ENCODE data around the gene OSTM1. TPM values are rescaled to one million over a fixed set of nuclear protein-coding genes. Genes with fewer than 3 reads are reported as not detected.

The OSTM1 gene
- total and polyA plus RNA-seq, 2 of the 13 experiments (the other 11 are each of a cell fraction or from before 2014, with no cell fraction given): 8.7 to 20.5 TPM

DNA sequence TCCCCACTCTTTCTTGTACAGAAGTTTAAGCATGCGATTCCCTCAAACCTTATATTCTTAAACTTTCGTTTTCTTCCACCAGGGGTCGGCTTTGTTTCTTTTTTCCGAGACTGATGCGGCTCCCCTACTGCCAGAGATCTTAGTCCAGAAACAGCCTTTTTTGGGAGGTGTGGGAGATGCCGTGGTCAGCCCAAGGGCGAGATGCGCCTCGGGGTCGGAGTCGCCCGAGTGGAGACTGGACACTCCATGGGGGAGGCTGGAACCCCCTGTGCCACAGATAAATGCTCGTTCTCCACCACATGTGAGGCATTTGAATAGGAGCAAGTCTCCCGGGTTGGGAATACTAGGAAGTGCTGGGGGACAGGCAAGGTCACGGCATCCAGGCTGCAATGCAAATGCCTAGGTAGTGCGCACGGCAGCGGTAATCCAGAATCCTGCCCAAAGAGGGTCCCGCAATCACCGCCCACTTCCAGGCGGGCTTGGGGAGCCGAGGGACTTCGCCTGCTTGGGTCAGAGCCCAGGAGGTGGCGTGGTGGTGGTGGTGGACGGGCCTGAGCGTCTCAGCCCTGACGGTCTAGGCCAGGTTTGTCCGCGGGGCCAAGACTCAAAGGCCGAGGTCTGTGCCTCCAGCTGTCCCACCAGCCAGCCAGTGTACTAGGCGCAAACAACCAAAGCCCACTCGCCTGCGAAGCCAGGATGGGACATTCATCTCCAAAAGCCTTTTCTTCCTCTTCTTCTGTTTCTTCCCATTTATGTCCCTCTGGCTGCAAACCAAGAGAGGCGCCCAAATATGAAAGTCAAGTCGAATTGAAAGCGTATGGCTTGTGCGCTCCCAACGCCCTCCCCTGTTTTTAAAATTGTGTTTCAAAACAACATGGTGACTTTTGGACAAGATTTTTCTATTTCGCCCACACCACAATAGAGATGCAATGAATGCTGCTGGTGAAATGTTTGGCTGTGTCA lies 39.3 kb upstream of the OSTM1 start (continued):
- TF ChIP-seq ZNF619 (CRISPR knock-in tag; IDR thresholded peaks at IDR 0.05): no peak
- TF ChIP-seq MAZ (IDR thresholded peaks at IDR 0.05; ENCODE audit: borderline replicate concordance, low read depth, low read length): no peak
- peak; percentile 38; the same call in 1 of the 2 replicates for TF ChIP-seq MAZ (CRISPR knock-in tag; IDR thresholded peaks at IDR 0.05; ENCODE audit: low read depth)
- TF ChIP-seq MXD4 (CRISPR knock-in tag; IDR thresholded peaks at IDR 0.05): 0 out of 2 replicates have a peak, but pooled peaks have one; percentile 27
- no peak for TF ChIP-seq HDAC2 (CRISPR knock-in tag; IDR thresholded peaks at IDR 0.05)
- 0 out of 2 replicates have a peak, but pooled peaks have one; percentile 24 for TF ChIP-seq ZMYM3 (CRISPR knock-in tag; IDR thresholded peaks at IDR 0.05)
- TF ChIP-seq STAG1 (CRISPR knock-in tag; IDR thresholded peaks at IDR 0.05): peak; percentile 80
- TF ChIP-seq, protein P1, sequence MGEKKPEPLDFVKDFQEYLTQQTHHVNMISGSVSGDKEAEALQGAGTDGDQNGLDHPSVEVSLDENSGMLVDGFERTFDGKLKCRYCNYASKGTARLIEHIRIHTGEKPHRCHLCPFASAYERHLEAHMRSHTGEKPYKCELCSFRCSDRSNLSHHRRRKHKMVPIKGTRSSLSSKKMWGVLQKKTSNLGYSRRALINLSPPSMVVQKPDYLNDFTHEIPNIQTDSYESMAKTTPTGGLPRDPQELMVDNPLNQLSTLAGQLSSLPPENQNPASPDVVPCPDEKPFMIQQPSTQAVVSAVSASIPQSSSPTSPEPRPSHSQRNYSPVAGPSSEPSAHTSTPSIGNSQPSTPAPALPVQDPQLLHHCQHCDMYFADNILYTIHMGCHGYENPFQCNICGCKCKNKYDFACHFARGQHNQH (CRISPR knock-in tag; IDR thresholded peaks at IDR 0.05): 0 out of 2 replicates have a peak, but pooled peaks have one; percentile 16
- peak; percentile 78 for TF ChIP-seq SMC3 (IDR thresholded peaks at IDR 0.05; ENCODE audit: low read length)
- no peak for TF ChIP-seq SRF (IDR thresholded peaks at IDR 0.05; ENCODE audit: low read depth, low read length)
- TF ChIP-seq, protein P2, sequence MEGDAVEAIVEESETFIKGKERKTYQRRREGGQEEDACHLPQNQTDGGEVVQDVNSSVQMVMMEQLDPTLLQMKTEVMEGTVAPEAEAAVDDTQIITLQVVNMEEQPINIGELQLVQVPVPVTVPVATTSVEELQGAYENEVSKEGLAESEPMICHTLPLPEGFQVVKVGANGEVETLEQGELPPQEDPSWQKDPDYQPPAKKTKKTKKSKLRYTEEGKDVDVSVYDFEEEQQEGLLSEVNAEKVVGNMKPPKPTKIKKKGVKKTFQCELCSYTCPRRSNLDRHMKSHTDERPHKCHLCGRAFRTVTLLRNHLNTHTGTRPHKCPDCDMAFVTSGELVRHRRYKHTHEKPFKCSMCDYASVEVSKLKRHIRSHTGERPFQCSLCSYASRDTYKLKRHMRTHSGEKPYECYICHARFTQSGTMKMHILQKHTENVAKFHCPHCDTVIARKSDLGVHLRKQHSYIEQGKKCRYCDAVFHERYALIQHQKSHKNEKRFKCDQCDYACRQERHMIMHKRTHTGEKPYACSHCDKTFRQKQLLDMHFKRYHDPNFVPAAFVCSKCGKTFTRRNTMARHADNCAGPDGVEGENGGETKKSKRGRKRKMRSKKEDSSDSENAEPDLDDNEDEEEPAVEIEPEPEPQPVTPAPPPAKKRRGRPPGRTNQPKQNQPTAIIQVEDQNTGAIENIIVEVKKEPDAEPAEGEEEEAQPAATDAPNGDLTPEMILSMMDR (CRISPR knock-in tag; IDR thresholded peaks at IDR 0.05): peak; percentile 65
- peak; percentile 66; the same call in 1 of the 2 replicates for TF ChIP-seq FOXC1 (CRISPR knock-in tag; IDR thresholded peaks at IDR 0.05; ENCODE audit: borderline replicate concordance)
- TF ChIP-seq, protein P3, sequence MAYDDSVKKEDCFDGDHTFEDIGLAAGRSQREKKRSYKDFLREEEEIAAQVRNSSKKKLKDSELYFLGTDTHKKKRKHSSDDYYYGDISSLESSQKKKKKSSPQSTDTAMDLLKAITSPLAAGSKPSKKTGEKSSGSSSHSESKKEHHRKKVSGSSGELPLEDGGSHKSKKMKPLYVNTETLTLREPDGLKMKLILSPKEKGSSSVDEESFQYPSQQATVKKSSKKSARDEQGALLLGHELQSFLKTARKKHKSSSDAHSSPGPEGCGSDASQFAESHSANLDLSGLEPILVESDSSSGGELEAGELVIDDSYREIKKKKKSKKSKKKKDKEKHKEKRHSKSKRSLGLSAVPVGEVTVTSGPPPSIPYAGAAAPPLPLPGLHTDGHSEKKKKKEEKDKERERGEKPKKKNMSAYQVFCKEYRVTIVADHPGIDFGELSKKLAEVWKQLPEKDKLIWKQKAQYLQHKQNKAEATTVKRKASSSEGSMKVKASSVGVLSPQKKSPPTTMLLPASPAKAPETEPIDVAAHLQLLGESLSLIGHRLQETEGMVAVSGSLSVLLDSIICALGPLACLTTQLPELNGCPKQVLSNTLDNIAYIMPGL (CRISPR knock-in tag; IDR thresholded peaks at IDR 0.05; ENCODE audit: borderline replicate concordance in 1 of 2, low read depth in 1 of 2): peak; percentile 26 to 40; a peak in 1 of 4 replicates
- TF ChIP-seq NR3C1 (CRISPR knock-in tag; IDR thresholded peaks at IDR 0.05): no peak
- peak; percentile 42; the same call in 1 of the 2 replicates for TF ChIP-seq ZFY (CRISPR knock-in tag; IDR thresholded peaks at IDR 0.05)
- TF ChIP-seq, protein P4, sequence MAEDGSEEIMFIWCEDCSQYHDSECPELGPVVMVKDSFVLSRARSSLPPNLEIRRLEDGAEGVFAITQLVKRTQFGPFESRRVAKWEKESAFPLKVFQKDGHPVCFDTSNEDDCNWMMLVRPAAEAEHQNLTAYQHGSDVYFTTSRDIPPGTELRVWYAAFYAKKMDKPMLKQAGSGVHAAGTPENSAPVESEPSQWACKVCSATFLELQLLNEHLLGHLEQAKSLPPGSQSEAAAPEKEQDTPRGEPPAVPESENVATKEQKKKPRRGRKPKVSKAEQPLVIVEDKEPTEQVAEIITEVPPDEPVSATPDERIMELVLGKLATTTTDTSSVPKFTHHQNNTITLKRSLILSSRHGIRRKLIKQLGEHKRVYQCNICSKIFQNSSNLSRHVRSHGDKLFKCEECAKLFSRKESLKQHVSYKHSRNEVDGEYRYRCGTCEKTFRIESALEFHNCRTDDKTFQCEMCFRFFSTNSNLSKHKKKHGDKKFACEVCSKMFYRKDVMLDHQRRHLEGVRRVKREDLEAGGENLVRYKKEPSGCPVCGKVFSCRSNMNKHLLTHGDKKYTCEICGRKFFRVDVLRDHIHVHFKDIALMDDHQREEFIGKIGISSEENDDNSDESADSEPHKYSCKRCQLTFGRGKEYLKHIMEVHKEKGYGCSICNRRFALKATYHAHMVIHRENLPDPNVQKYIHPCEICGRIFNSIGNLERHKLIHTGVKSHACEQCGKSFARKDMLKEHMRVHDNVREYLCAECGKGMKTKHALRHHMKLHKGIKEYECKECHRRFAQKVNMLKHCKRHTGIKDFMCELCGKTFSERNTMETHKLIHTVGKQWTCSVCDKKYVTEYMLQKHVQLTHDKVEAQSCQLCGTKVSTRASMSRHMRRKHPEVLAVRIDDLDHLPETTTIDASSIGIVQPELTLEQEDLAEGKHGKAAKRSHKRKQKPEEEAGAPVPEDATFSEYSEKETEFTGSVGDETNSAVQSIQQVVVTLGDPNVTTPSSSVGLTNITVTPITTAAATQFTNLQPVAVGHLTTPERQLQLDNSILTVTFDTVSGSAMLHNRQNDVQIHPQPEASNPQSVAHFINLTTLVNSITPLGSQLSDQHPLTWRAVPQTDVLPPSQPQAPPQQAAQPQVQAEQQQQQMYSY (CRISPR knock-in tag; IDR thresholded peaks at IDR 0.05): no peak
- peak; percentile 61; the same call in 1 of the 2 replicates for TF ChIP-seq RNF2 (conservative IDR thresholded peaks at IDR 0.05; ENCODE audit: low read depth)
- 0 out of 4 replicates have a peak, but pooled peaks of 1 of the 2 experiments have one; percentile 22 for TF ChIP-seq KLF16 (CRISPR knock-in tag; IDR thresholded peaks at IDR 0.05)
- TF ChIP-seq ZNF768 (CRISPR knock-in tag; IDR thresholded peaks at IDR 0.05): peak; percentile 42; the same call in 1 of the 2 replicates
- no peak for TF ChIP-seq ZNF235 (CRISPR knock-in tag; IDR thresholded peaks at IDR 0.05; ENCODE audit: borderline replicate concordance)
